Thyroid gland (tissue), 4 donors: ENCODE data around the gene PTRH1.

Experiments
- CTCF ChIP-seq, 6 experiments: fragments of 200-600 bp in 3 of 6; fragments of 450-650 bp in 3 of 6; sonication (generic) in 3 of 6; IDR thresholded peaks; one replicate each; pipeline ENCODE4 v1.5.1; 2016 to 2019; ENCODE audit warnings: antibody characterized with exemption in 6 of 6, mild to moderate bottlenecking in 2 of 6, inconsistent platforms in 1 of 6, moderate library complexity in 1 of 6
- POLR2A ChIP-seq, 2 donors: fragments of 450-650 bp; IDR thresholded peaks; one replicate each; pipeline ENCODE4 v1.6.1; 2017; ENCODE audit warnings: antibody characterized with exemption in 2 of 2, mild to moderate bottlenecking in 2 of 2, moderate library complexity in 1 of 2

- no peak for TF ChIP-seq CTCF (IDR thresholded peaks at IDR 0.05)
- no peak for TF ChIP-seq POLR2A (IDR thresholded peaks at IDR 0.05)
Observed at GRCh38 chr9:127667127-127667844, 48.2 kb downstream of the PTRH1 start.
